Measurements from ENCODE around the gene CAMK1D. TPM values are rescaled to one million over a fixed set of nuclear protein-coding genes. Genes with fewer than 3 reads are reported as not detected.

The CAMK1D gene
- total RNA-seq, 2 experiments from 2014 or later = 28.8 to 35.3 TPM

DNA sequence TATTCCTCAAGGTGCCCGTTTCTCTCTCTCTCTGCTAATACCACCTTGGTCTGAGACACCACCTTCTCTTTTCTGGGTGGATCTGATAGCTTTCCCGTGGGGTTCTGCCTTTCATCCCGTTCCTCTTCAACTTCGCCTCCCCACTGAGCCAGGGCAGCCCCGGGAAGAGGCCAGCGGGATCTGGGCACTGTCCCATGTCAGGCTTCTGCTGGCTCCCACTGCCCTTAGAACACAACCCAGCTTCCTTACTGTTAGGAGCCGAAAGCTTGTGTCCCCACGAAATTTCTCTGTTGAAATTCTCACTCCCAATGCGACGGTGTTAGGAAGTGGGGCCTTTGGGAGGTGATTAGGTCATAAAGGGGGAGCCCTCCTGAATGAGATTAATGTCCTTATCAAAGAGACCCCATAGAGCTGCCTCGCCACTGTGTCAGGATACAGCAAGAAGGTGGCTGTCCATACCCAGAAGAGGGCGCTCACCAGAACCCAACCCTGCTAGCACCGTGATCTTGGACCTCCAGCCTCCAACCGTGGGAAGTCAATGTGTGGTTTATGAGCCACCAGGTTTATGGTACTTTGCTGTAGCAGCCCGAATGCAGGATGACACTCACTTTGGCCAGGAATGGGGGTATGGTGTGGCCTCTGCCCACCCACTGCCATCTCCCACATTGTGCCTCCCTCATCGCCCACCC, 79.2 kb downstream of the CAMK1D start:
- H3K27ac Mint-ChIP-seq = no peak overlapping the region
- CTCF ChIA-PET = no interaction called here

DNA sequence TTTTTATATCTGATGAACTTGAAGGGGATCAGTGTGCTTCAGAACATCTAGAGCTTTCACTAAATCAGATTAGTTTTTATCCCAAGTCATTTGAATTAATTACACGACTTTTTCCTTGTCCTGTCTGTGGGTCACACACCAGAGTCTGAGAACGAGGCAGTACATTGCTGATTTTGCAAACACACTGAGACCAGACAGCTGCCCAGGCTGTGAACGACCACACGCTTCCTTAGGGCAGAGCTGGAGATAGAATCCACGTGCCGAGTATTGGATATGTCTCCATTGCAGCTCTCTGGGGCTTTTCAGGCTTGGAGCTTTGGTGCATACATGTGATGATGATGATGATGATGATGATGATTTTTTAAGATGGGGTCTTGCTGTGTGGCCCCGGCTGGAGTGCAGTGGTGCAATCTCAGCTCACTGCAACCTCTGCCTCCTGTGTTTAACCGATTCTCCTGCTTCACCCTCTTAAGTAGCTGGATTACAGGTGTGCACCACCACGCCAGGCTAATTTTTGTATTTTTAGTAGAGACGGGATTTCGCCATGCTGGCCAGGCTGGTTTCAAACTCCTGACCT, 81.1 kb downstream of the CAMK1D start:
- H3K27ac Mint-ChIP-seq = no peak overlapping the region
- Histone ChIP-seq H3K4me1 (ENCODE audit: insufficient read depth, low read length) (peaks cover 3% of the 10 kb centered on the region), H3K27ac (ENCODE audit: low read depth in 1 of 2, low read length in 2 of 2) (no peak overlapping the region), H3K4me3 (ENCODE audit: low read length) (no peak overlapping the region), H3K36me3 (ENCODE audit: insufficient read depth, low read length) (no peaks in the 10 kb centered on the region), H3K9me3 (ENCODE audit: control insufficient read depth in 1 of 2, insufficient read depth in 1 of 2, low read length in 2 of 2) (no peaks in the 10 kb centered on the region), H3K27me3 (ENCODE audit: control insufficient read depth in 1 of 2, insufficient read depth in 2 of 2, low read length in 2 of 2) (no peaks in the 10 kb centered on the region)
- TF ChIP-seq, protein P1, sequence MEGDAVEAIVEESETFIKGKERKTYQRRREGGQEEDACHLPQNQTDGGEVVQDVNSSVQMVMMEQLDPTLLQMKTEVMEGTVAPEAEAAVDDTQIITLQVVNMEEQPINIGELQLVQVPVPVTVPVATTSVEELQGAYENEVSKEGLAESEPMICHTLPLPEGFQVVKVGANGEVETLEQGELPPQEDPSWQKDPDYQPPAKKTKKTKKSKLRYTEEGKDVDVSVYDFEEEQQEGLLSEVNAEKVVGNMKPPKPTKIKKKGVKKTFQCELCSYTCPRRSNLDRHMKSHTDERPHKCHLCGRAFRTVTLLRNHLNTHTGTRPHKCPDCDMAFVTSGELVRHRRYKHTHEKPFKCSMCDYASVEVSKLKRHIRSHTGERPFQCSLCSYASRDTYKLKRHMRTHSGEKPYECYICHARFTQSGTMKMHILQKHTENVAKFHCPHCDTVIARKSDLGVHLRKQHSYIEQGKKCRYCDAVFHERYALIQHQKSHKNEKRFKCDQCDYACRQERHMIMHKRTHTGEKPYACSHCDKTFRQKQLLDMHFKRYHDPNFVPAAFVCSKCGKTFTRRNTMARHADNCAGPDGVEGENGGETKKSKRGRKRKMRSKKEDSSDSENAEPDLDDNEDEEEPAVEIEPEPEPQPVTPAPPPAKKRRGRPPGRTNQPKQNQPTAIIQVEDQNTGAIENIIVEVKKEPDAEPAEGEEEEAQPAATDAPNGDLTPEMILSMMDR (IDR thresholded peaks at IDR 0.05) = no peak
- intact Hi-C loops (cut with DNase I, micrococcal nuclease) = no loop called here
- ChIA-PET POLR2A (no interaction called here), CTCF (interaction anchor here (0.5 kb wide), 1 partner anchor 54 kb away, joined by 3 read pairs; no protein-coding TSS in a partner anchor)
- no peak for DNase-seq
- no peak for ATAC-seq (ENCODE audit: poor library complexity)
- H3K4me1 Mint-ChIP-seq (ENCODE audit: low read depth) = peaks cover 33% of the 10 kb centered on the region
- no peaks in the 10 kb centered on the region for H3K9me3 Mint-ChIP-seq
- H3K36me3 Mint-ChIP-seq (ENCODE audit: low read depth) = peaks cover 6% of the 10 kb centered on the region
- no peak overlapping the region for H3K4me3 Mint-ChIP-seq
- H3K27me3 Mint-ChIP-seq = no peaks in the 10 kb centered on the region

More for the DNA sequence above, 79.2 kb downstream of the CAMK1D start:
- POLR2A ChIA-PET = no interaction called here
- TF ChIP-seq, protein P1 (IDR thresholded peaks at IDR 0.05) = no peak
- Histone ChIP-seq H3K9me3 (ENCODE audit: control insufficient read depth in 1 of 2, insufficient read depth in 1 of 2, low read length in 2 of 2) (no peaks in the 10 kb centered on the region), H3K4me1 (ENCODE audit: insufficient read depth, low read length) (no peaks in the 10 kb centered on the region), H3K27me3 (ENCODE audit: control insufficient read depth in 1 of 2, insufficient read depth in 2 of 2, low read length in 2 of 2) (no peaks in the 10 kb centered on the region), H3K27ac (ENCODE audit: low read depth in 1 of 2, low read length in 2 of 2) (no peak overlapping the region), H3K4me3 (ENCODE audit: low read length) (no peak overlapping the region), H3K36me3 (ENCODE audit: insufficient read depth, low read length) (no peaks in the 10 kb centered on the region)
- peaks cover 38% of the 10 kb centered on the region for H3K4me1 Mint-ChIP-seq (ENCODE audit: low read depth)
- no peak for DNase-seq
- no peaks in the 10 kb centered on the region for H3K9me3 Mint-ChIP-seq
- intact Hi-C loops (cut with DNase I, micrococcal nuclease) = no loop called here
- no peaks in the 10 kb centered on the region for H3K27me3 Mint-ChIP-seq
- H3K36me3 Mint-ChIP-seq (ENCODE audit: low read depth) = peaks cover 6% of the 10 kb centered on the region
- no peak for ATAC-seq (ENCODE audit: poor library complexity)
- no peak overlapping the region for H3K4me3 Mint-ChIP-seq

DNA sequence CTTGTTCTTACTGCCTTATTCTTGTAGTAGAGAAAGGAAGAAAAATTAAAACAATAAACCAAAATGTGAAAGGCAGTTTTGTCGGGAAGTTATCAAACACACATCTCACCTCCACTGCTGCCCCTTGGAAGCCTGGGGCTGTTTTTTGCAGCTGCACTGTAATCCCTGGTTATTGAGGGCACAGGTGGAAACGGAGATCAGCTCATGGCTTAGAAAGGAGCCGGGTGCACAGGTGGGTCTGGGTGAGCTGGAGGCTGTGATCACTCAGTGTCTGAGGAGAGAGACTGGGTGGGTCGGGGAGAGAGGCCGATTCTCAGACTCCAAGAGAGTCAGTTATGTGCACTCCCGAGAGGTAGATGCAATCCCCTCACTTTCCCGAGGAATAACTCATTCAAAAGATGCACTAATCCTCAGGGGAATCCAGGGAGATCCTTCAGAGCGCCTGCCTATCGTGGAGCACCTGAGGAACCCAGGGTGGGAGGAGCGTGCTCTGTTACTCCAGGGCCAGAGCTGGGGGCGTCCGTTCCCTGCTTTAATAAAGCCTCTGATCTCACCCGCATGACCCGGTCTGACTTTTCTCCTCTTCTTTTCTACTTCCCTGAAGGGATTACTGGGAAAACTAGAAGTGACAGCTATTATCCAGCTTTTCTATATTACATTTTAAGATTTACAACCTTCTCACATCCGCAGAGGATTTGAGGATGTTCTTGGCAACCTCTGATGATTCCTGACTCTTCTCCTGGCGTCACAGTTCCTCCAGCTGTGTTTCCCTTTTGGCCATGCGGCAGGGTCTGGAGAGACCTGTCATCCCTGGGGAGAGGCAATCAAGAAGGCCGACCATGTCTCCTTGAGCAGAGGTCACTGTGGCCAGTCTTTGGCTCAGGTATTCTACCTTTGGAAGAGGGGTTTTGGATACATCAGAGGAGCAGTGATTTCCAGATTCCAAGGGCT, 82.1 kb downstream of the CAMK1D start:
- ATAC-seq (ENCODE audit: poor library complexity) = no peak
- TF ChIP-seq, protein P1 (IDR thresholded peaks at IDR 0.05) = no peak
- CTCF ChIA-PET = no interaction called here
- Histone ChIP-seq H3K27me3 (ENCODE audit: control insufficient read depth in 1 of 2, insufficient read depth in 2 of 2, low read length in 2 of 2) (no peaks in the 10 kb centered on the region), H3K9me3 (ENCODE audit: control insufficient read depth in 1 of 2, insufficient read depth in 1 of 2, low read length in 2 of 2) (no peaks in the 10 kb centered on the region), H3K36me3 (ENCODE audit: insufficient read depth, low read length) (no peaks in the 10 kb centered on the region), H3K4me1 (ENCODE audit: insufficient read depth, low read length) (peaks cover 3% of the 10 kb centered on the region), H3K27ac (ENCODE audit: low read depth in 1 of 2, low read length in 2 of 2) (no peak overlapping the region), H3K4me3 (ENCODE audit: low read length) (no peak overlapping the region)
- H3K4me1 Mint-ChIP-seq (ENCODE audit: low read depth) = peaks cover 37% of the 10 kb centered on the region
- H3K36me3 Mint-ChIP-seq (ENCODE audit: low read depth) = peaks cover 6% of the 10 kb centered on the region
- POLR2A ChIA-PET = no interaction called here
- H3K27me3 Mint-ChIP-seq = no peaks in the 10 kb centered on the region
- no peak overlapping the region for H3K4me3 Mint-ChIP-seq
- H3K27ac Mint-ChIP-seq = no peak overlapping the region
- no peaks in the 10 kb centered on the region for H3K9me3 Mint-ChIP-seq
- no peak for DNase-seq
- intact Hi-C loops (cut with DNase I, micrococcal nuclease) = no loop called here

Measured in CD4-positive, alpha-beta T cell (primary cell).